Smooth muscle cell (in vitro differentiated cells): ENCODE results near the gene WDR81. TPM values are rescaled to one million over a fixed set of nuclear protein-coding genes. Genes with fewer than 3 reads are reported as not detected.
A peak's percentile ranks its signal among the peaks of the same experiment; 100 is the strongest.
"Not testable (repeated sequence)": the region's sequence is repeated elsewhere in the genome, so short reads cannot be mapped to it uniquely, and the experiment has no call there.

Source experiments
- DNase-seq: peaks from one replicate; lab custom pipeline; 2025; ENCODE audit not compliant: unreplicated experiment; lab: John Stamatoyannopoulos, UW
- H2AFZ ChIP-seq: fragments of 200-600 bp; sonication (generic); 2 replicates; pipeline ENCODE4 v1.6.0; 2016; ENCODE audit warnings: antibody characterized with exemption, low read depth, mild to moderate bottlenecking
- H3F3A ChIP-seq: fragments of 200-600 bp; sonication (generic); 2 replicates; pipeline ENCODE4 v1.6.0; 2017; ENCODE audit warnings: antibody characterized with exemption, low read depth
- H3K27ac ChIP-seq: fragments of 200-600 bp; sonication (generic); 2 replicates; pipeline ENCODE4 v1.5.1; 2016; ENCODE audit warnings: low read depth, mild to moderate bottlenecking
- H3K27me3 ChIP-seq: fragments of 200-600 bp; sonication (generic); 2 replicates; pipeline ENCODE4 v1.6.1; 2016; ENCODE audit warnings: low read depth, mild to moderate bottlenecking
- H3K36me3 ChIP-seq: fragments of 200-600 bp; sonication (generic); 2 replicates; pipeline ENCODE4 v1.5.1; 2016; ENCODE audit warnings: low read depth
- H3K4me1 ChIP-seq: fragments of 200-600 bp; sonication (generic); 2 replicates; pipeline ENCODE4 v1.5.1; 2016; ENCODE audit warnings: low read depth
- H3K4me2 ChIP-seq: fragments of 200-600 bp; sonication (generic); 2 replicates; pipeline ENCODE4 v1.6.0; 2016; ENCODE audit warnings: mild to moderate bottlenecking
- H3K4me3 ChIP-seq: fragments of 200-600 bp; sonication (generic); 2 replicates; pipeline ENCODE4 v1.5.1; 2016; ENCODE audit warnings: mild to moderate bottlenecking
- H3K79me2 ChIP-seq: fragments of 200-600 bp; sonication (generic); 2 replicates; pipeline ENCODE4 v1.6.0; 2016; ENCODE audit warnings: low read depth, mild to moderate bottlenecking
- H3K9ac ChIP-seq: fragments of 200-600 bp; sonication (generic); 2 replicates; pipeline ENCODE4 v1.6.0; 2016; ENCODE audit warnings: low read depth
- H3K9me3 ChIP-seq: fragments of 200-600 bp; sonication (generic); replicated peaks from 2 replicates; pipeline ENCODE4 v1.5.1; 2016; ENCODE audit warnings: low read depth
- H4K20me1 ChIP-seq: fragments of 200-600 bp; sonication (generic); 2 replicates; pipeline ENCODE4 v1.6.0; 2016; ENCODE audit warnings: low read depth
- WGBS: methylation state at CpG from one replicate; pipeline ENCODE4 v1.1.7; 2016; ENCODE audit warnings: low lambda C conversion rate; 5-methylcytosine and 5-hydroxymethylcytosine counted together
- polyA plus RNA-seq: library from polyadenylated mRNA; unstranded; fragments of >200 nt; fragmentation: Nextera tagmentation; extraction: Ambion mirVana; gene quantifications from 2 replicates; pipeline ENCODE4 v1.2.1, GENCODE V29; 2016
- total RNA-seq: library from RNA; depleted of rRNA; stranded (reverse); fragments of >200 nt; gene quantifications from 2 replicates; pipeline ENCODE4 v1.2.3, GENCODE V29; 2014
- TF ChIP-seq, protein P1 (sequence below): fragments of 200-600 bp; sonication (generic); IDR thresholded peaks from 2 replicates; pipeline ENCODE4 v1.5.1; 2017; ENCODE audit warnings: borderline replicate concordance, mild to moderate bottlenecking, antibody characterized with exemption; ENCODE audit not compliant: insufficient read depth, poor library complexity, severe bottlenecking

WDR81 gene
- total and polyA plus RNA-seq, 2 experiments from 2014 or later: 5.6 to 9.7 TPM

DNA sequence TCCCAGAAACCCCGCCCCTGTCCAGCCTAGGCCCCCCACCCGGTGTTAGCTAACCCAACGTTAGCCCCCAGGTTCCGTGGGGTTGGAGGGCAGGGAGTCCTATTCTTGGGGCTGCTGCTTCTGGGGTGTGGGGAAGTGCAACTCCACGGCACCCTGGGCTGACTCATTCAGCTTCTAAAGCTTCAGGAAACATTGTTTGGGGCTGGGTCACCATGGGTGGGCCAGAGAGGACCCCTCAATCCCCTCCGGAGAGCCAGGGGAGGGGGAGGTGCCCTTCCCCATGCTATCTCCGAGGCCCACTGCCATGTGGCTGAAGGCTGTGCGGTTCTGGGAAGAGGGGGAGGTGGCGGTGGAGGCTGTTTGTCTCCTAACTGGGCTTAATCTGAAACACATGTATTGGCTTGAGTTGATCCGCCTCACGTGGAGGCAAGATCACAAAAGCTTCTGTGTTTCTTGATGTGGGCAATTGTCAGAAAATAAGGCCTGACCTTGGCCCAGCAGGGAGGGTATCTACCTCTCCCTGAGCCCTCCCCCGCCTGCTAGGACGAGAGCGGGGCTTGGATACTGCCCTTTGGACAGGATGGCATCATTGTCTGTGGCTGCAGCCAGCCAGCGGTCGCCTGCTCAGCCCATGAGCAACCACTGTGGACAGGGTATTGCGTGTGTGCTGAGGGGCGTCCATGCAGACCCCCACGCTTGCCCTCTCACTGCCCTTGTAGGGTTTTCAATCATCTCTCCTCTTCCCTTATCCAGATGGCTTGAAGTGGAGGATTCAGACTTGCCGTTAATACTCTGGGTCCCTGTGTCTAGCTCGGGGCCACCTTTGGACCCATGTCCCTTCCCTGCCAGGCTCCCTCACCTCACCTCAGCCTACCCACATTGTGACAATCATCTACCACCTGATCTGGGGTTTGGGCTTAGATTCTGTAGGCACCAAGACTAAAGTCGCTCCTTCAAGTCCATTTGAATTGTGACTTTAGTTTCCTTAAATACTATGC, 38.7 kb downstream of the WDR81 start:
- peak; percentile 37 for DNase-seq
- TF ChIP-seq, protein P1, sequence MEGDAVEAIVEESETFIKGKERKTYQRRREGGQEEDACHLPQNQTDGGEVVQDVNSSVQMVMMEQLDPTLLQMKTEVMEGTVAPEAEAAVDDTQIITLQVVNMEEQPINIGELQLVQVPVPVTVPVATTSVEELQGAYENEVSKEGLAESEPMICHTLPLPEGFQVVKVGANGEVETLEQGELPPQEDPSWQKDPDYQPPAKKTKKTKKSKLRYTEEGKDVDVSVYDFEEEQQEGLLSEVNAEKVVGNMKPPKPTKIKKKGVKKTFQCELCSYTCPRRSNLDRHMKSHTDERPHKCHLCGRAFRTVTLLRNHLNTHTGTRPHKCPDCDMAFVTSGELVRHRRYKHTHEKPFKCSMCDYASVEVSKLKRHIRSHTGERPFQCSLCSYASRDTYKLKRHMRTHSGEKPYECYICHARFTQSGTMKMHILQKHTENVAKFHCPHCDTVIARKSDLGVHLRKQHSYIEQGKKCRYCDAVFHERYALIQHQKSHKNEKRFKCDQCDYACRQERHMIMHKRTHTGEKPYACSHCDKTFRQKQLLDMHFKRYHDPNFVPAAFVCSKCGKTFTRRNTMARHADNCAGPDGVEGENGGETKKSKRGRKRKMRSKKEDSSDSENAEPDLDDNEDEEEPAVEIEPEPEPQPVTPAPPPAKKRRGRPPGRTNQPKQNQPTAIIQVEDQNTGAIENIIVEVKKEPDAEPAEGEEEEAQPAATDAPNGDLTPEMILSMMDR: no peak
- no peak overlapping the region for H2AFZ ChIP-seq
- H3K4me1 ChIP-seq: peaks cover 18% of the 10 kb centered on the region
- no peaks in the 10 kb centered on the region for H3K36me3 ChIP-seq
- H3K79me2 ChIP-seq: no peaks in the 10 kb centered on the region
- H3F3A ChIP-seq: peaks cover 8% of the 10 kb centered on the region
- peak overlapping the region; percentile 82 for H3K4me2 ChIP-seq
- H3K9me3 ChIP-seq: no peaks in the 10 kb centered on the region
- WGBS: 36% methylated on average over 22 of the region's 22 CpGs
- no peaks in the 10 kb centered on the region for H4K20me1 ChIP-seq
- no peaks in the 10 kb centered on the region for H3K27me3 ChIP-seq
- H3K4me3 ChIP-seq: peak overlapping the region; percentile 52
- H3K9ac ChIP-seq: peak overlapping the region; percentile 84
- peak overlapping the region; percentile 84 for H3K27ac ChIP-seq

DNA sequence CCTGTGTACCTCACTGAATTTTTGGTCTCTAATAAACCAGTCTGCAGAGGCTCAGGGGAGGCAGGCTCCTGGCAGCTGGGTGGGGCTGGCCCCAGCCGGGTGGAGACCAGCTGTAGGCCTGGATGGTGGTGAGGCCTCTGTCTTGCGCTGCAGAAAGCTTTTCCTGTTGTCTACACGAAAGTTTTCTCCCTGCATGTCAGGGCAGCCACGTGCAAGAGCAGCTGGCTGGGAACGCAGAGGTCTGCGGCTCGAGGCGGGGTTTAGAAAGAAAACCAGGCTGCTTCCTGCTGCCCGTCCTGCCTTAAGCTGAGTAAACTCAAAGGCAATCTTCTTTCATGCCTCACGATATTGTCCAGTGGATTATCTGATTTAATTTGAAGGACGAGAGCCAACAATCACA, 39.8 kb downstream of the WDR81 start:
- 7% methylated on average over 11 of the region's 11 CpGs for WGBS
- peaks cover 8% of the 10 kb centered on the region for H3F3A ChIP-seq
- no peaks in the 10 kb centered on the region for H4K20me1 ChIP-seq
- TF ChIP-seq, protein P1: no peak
- no peaks in the 10 kb centered on the region for H3K36me3 ChIP-seq
- peak; percentile 29 for DNase-seq
- H3K27ac ChIP-seq: peak overlapping the region; percentile 84
- peaks cover 18% of the 10 kb centered on the region for H3K4me1 ChIP-seq
- no peak overlapping the region for H2AFZ ChIP-seq
- H3K27me3 ChIP-seq: no peaks in the 10 kb centered on the region
- peak overlapping the region; percentile 0 for H3K4me3 ChIP-seq
- H3K9me3 ChIP-seq: no peaks in the 10 kb centered on the region
- H3K4me2 ChIP-seq: peak overlapping the region; percentile 82
- no peaks in the 10 kb centered on the region for H3K79me2 ChIP-seq
- peak overlapping the region; percentile 84 for H3K9ac ChIP-seq

DNA sequence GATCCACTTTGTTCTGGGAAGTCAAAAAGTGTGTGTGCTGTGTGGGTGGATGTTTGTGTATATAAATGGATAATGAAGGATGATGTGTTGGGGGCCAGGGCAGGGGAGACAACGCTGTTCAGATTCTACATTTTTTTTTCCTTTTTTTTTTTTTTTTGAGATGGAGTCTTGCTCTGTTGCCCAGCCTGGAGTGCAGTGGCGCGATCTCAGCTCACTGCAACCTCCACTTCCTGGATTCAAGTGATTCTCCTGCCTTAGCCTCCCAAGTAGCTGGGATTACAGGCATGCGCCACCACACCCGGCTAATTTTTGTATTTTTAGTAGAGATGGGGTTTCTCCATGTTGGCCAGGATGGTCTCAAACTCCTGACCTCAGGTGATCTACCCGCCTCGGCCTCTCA, 40.2 kb downstream of the WDR81 start:
- H3K4me1 ChIP-seq: peaks cover 18% of the 10 kb centered on the region
- DNase-seq, H3F3A ChIP-seq, H3K9me3 ChIP-seq, H2AFZ ChIP-seq, H4K20me1 ChIP-seq, H3K27me3 ChIP-seq, H3K36me3 ChIP-seq, H3K9ac ChIP-seq, H3K79me2 ChIP-seq: not testable (repeated sequence)
- peak overlapping the region; percentile 84 for H3K27ac ChIP-seq
- WGBS: 82% methylated on average over 6 of the region's 7 CpGs
- H3K4me2 ChIP-seq: peak overlapping the region; percentile 82
- peak overlapping the region; percentile 0 for H3K4me3 ChIP-seq

DNA sequence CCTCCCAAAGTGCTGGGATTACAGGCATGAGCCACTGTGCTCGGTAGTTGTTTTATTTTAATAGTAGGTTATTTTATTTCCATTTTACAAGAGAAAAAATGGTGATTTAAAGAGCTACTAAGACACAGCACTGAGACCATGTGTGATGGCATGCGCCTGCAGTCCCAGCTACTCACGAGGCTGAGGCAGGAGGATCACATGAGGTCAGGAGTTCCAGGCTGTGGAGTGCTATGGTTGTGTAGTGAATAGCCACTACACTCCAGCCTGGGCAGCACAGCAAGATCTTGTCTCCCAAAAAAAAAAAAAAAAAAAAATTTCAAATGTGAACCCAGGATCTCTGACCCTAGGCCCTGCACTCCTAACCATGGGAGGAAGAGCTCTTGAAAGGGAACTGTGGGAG, 41.1 kb downstream of the WDR81 start:
- Histone ChIP-seq H3K27me3 (no peaks in the 10 kb centered on the region), H3K9me3 (no peaks in the 10 kb centered on the region), H3K4me2 (no peak overlapping the region), H3K79me2 (no peaks in the 10 kb centered on the region), H3K4me1 (peaks cover 18% of the 10 kb centered on the region), H3F3A (peaks cover 8% of the 10 kb centered on the region), H2AFZ (no peak overlapping the region), H3K4me3 (no peak overlapping the region), H3K27ac (no peak overlapping the region), H3K36me3 (no peaks in the 10 kb centered on the region), H3K9ac (no peak overlapping the region), H4K20me1 (no peaks in the 10 kb centered on the region)
- TF ChIP-seq, protein P1: no peak
- WGBS: 77% methylated on average over 3 of the region's 3 CpGs
- no peak for DNase-seq
